Endothelial cell of umbilical vein (primary cell): ENCODE data around the gene HSPB6. TPM values are rescaled to one million over a fixed set of nuclear protein-coding genes. Genes with fewer than 3 reads are reported as not detected.

ENCODE experiments used
- BruUV-seq: library from RNA; stranded (reverse); fragments of 400-500 nt; replicated peaks from 2 replicates; lab custom pipeline; 2021; lab: Mats Ljungman, UMichigan
- CTCF ChIA-PET: fragments of 300-600, 350-600 bp; sonication (Branson Sonifier 250); formaldehyde crosslinking; loops from one replicate; lab custom pipeline; 2021; ENCODE audit warnings: antibody characterized with exemption, inconsistent platforms; lab: Charles Lee
- POLR2A ChIA-PET: fragments of 300-600, 350-600 bp; sonication (Branson Sonifier 250); formaldehyde crosslinking; loops from one replicate; lab custom pipeline; 2021; ENCODE audit warnings: antibody characterized with exemption, inconsistent platforms; lab: Charles Lee
- DNase-seq: peaks from one replicate; pipeline ENCODE4 v3.0.0-alpha.2; 2011; ENCODE audit warnings: low read depth, low spot score
- FAIRE-seq: peaks from 2 replicates; lab custom pipeline; 2011; peaks lifted over from hg19 to GRCh38; lab: Jason Lieb, UNC
- H2AFZ ChIP-seq: 2 replicates; pipeline ENCODE4 v1.6.0; 2012; ENCODE audit warnings: low read depth, low read length, control low read depth, inconsistent platforms
- H3K27ac ChIP-seq: 2 replicates; pipeline ENCODE4 v1.5.1; 2011; ENCODE audit warnings: low read depth, mild to moderate bottlenecking, control low read depth, low read length, moderate library complexity; ENCODE audit not compliant: insufficient read depth
- H3K27me3 ChIP-seq, 2 experiments: 2 replicates each; pipeline versions ENCODE4 v1.6.0 to v1.6.1; 2011; ENCODE audit warnings: low read length in 2 of 2, mixed read lengths in 1 of 2; ENCODE audit not compliant: control insufficient read depth in 2 of 2, insufficient read depth in 2 of 2
- H3K36me3 ChIP-seq, 2 experiments: 2 replicates in 1 of 2; 3 replicates in 1 of 2; pipeline ENCODE4 v1.5.1; 2011; ENCODE audit warnings: low read length in 2 of 2, mild to moderate bottlenecking in 1 of 2, moderate library complexity in 1 of 2; ENCODE audit not compliant: control insufficient read depth in 2 of 2, insufficient read depth in 2 of 2; ENCODE audit errors: extremely low read depth in 1 of 2
- H3K4me1 ChIP-seq: 3 replicates; pipeline ENCODE4 v1.5.1; 2011; ENCODE audit warnings: mild to moderate bottlenecking, low read length; ENCODE audit not compliant: control insufficient read depth, insufficient read depth; ENCODE audit errors: extremely low read depth
- H3K4me2 ChIP-seq: 2 replicates; pipeline ENCODE4 v1.6.1; 2011; ENCODE audit warnings: low read length, control low read depth, mixed read lengths; ENCODE audit not compliant: insufficient read depth
- H3K4me3 ChIP-seq, 3 experiments: fragments of 200-600 bp in 1 of 3; sonication (generic), shearing (Covaris generic) in 1 of 3; replicated peaks in 1 of 3; 2 replicates each; pipeline ENCODE4 v1.5.1; 2011 to 2016; ENCODE audit warnings: control low read depth in 3 of 3, low read length in 3 of 3, mild to moderate bottlenecking in 2 of 3, inconsistent platforms in 1 of 3, low read depth in 1 of 3, moderate library complexity in 1 of 3; ENCODE audit not compliant: insufficient read depth in 1 of 3
- H3K79me2 ChIP-seq: 2 replicates; pipeline ENCODE4 v1.6.0; 2012; ENCODE audit warnings: low read length, inconsistent platforms; ENCODE audit not compliant: control insufficient read depth, insufficient read depth
- H3K9ac ChIP-seq: replicated peaks from 2 replicates; pipeline ENCODE3; 2011; ENCODE audit warnings: low read length, control low read depth; ENCODE audit not compliant: insufficient read depth; ENCODE audit errors: extremely low read depth
- H3K9me1 ChIP-seq: replicated peaks from 3 replicates; pipeline ENCODE4 v1.6.0; 2011; ENCODE audit warnings: mild to moderate bottlenecking, low read length; ENCODE audit not compliant: control insufficient read depth, insufficient read depth; ENCODE audit errors: extremely low read depth
- H3K9me3 ChIP-seq: replicated peaks from 2 replicates; pipeline ENCODE4 v1.5.1; 2012; ENCODE audit warnings: low read length, inconsistent platforms; ENCODE audit not compliant: control insufficient read depth, insufficient read depth
- H4K20me1 ChIP-seq: replicated peaks from 2 replicates; pipeline ENCODE3; 2011; ENCODE audit warnings: mild to moderate bottlenecking, low read length; ENCODE audit not compliant: control insufficient read depth, insufficient read depth; ENCODE audit errors: extremely low read depth
- CTCF ChIP-seq, 2 donors: IDR thresholded peaks; 1 replicate in 1 of 2; 2 replicates in 1 of 2; pipeline ENCODE4 v1.5.1; 2011; ENCODE audit warnings: low read length in 2 of 2, mild to moderate bottlenecking in 2 of 2, moderate library complexity in 2 of 2, control low read depth in 1 of 2, inconsistent platforms in 1 of 2, low read depth in 1 of 2; ENCODE audit not compliant: insufficient read depth in 1 of 2; ENCODE audit errors: extremely low read depth in 1 of 2
- EZH2 ChIP-seq: IDR thresholded peaks from 2 replicates; pipeline ENCODE4 v1.6.1; 2012; ENCODE audit warnings: borderline replicate concordance, low read depth, mild to moderate bottlenecking, moderate library complexity, low read length, inconsistent platforms; ENCODE audit not compliant: severe bottlenecking
- FOS ChIP-seq: IDR thresholded peaks from 2 replicates; pipeline ENCODE4 v1.6.1; 2011; ENCODE audit warnings: mild to moderate bottlenecking, low read length, moderate library complexity, borderline replicate concordance; ENCODE audit not compliant: insufficient read depth
- GATA2 ChIP-seq: IDR thresholded peaks from 2 replicates; pipeline ENCODE4 v1.7.0; 2011; ENCODE audit warnings: low read depth, mild to moderate bottlenecking, moderate library complexity, mixed read lengths, low read length; ENCODE audit not compliant: insufficient read length, insufficient read depth
- JUN ChIP-seq: IDR thresholded peaks from 2 replicates; pipeline ENCODE4 v1.6.1; 2011; ENCODE audit warnings: borderline replicate concordance, low read depth; ENCODE audit not compliant: insufficient read length, insufficient read depth
- MAX ChIP-seq: IDR thresholded peaks from 2 replicates; pipeline ENCODE4 v1.6.1; 2011; ENCODE audit not compliant: insufficient read depth, insufficient read length
- MYC ChIP-seq: IDR thresholded peaks from one replicate; pipeline ENCODE4 v1.6.1; 2011; ENCODE audit warnings: mild to moderate bottlenecking, low read depth, low read length
- POLR2A ChIP-seq: IDR thresholded peaks from 2 replicates; pipeline ENCODE4 v1.6.1; 2012; ENCODE audit warnings: low read depth, mild to moderate bottlenecking, control low read depth, low read length
- POLR2AphosphoS5 ChIP-seq: IDR thresholded peaks from 2 replicates; pipeline ENCODE4 v1.6.1; 2012; ENCODE audit warnings: low read depth, mild to moderate bottlenecking, control low read depth, low read length, moderate library complexity; ENCODE audit not compliant: insufficient read depth
- dilution Hi-C: fragments of 300-500 bp; cut with MboI; formaldehyde crosslinking; loops from one replicate; pipeline ENCODE4 v1.15.0; 2019; ENCODE audit warnings: low sequenced_read_pairs; ENCODE audit not compliant: extremely low pct_ligation_motif_present
- intact Hi-C: fragments of 100-400 bp; cut with micrococcal nuclease; formaldehyde crosslinking; loops from one replicate; pipeline ENCODE4 v1.10.0; 2022
- polyA plus RNA-seq, 4 experiments: library from polyadenylated mRNA; depleted of rRNA in 3 of 4; stranded (reverse) in 3 of 4; unstranded in 1 of 4; fragments of >200 nt; gene quantifications; 2 replicates each; pipeline versions ENCODE4 v1.2.1 to v1.2.3, GENCODE V29; 2011 to 2012; ENCODE audit warnings: missing spikeins in 1 of 4
- total RNA-seq: library from RNA; stranded (reverse); gene quantifications from 2 replicates; pipeline ENCODE4 v1.2.3, GENCODE V29; 2021

Gene HSPB6
- total and polyA plus RNA-seq, 2 donors (not counting 3 experiments of a cell fraction or from before 2014, with no cell fraction given), result 3.4 to 6.2 TPM

- no peaks in the 10 kb centered on the region for H3K9me3 ChIP-seq
- FAIRE-seq (no peak), DNase-seq (no peak)
- H2AFZ ChIP-seq, result no peak overlapping the region
- H4K20me1 ChIP-seq, result no peaks in the 10 kb centered on the region
- H3K4me2 ChIP-seq, result no peak overlapping the region
- BruUV-seq, result no TSS peak
- H3K9ac ChIP-seq, result no peak overlapping the region
- dilution Hi-C loops, result no loop called here
- intact Hi-C loops, result no loop called here
- H3K36me3 ChIP-seq, result no peaks in the 10 kb centered on the region
- TF ChIP-seq EZH2 (no peak), GATA2 (no peak), FOS (no peak), JUN (no peak), MAX (no peak), POLR2AphosphoS5 (no peak), POLR2A (no peak), MYC (no peak), CTCF (IDR thresholded peaks at IDR 0.05; ENCODE audit: extremely low read depth in 1 of 2, insufficient read depth in 1 of 2, low read depth in 1 of 2, low read length in 2 of 2) (no peak)
- no peak overlapping the region for H3K4me3 ChIP-seq
- no peaks in the 10 kb centered on the region for H3K27me3 ChIP-seq
- H3K4me1 ChIP-seq, result no peaks in the 10 kb centered on the region
- ChIA-PET POLR2A (no interaction called here), CTCF (no interaction called here)
- H3K79me2 ChIP-seq, result no peaks in the 10 kb centered on the region
- H3K27ac ChIP-seq, result no peak overlapping the region
- H3K9me1 ChIP-seq, result no peaks in the 10 kb centered on the region
Measured at GRCh38 chr19:35708391-35708790, 48.4 kb downstream of the HSPB6 start.

Other genes with a start within 250 kb of the HSPB6 start
- gene DMKN, start 243.4 kb downstream of the HSPB6 start, total RNA-seq, result not detected in 2 replicates
- not detected in 2 replicates for gene DMKN, start 243.4 kb downstream of the HSPB6 start, polyA plus RNA-seq
- not detected in 2 replicates for gene SBSN, start 228.7 kb downstream of the HSPB6 start, total RNA-seq
- gene SBSN, start 228.7 kb downstream of the HSPB6 start, polyA plus RNA-seq, result not detected in 2 replicates
- gene GAPDHS, start 223.6 kb downstream of the HSPB6 start, total RNA-seq, result not detected in 2 replicates
- not detected in 2 replicates for gene GAPDHS, start 223.6 kb downstream of the HSPB6 start, polyA plus RNA-seq
- 75.8 and 76.1 TPM in 2 replicates for gene TMEM147, start 211.4 kb downstream of the HSPB6 start, total RNA-seq
- gene TMEM147, start 211.4 kb downstream of the HSPB6 start, polyA plus RNA-seq, result 214 and 246 TPM in 2 replicates
- gene ATP4A, start 193.4 kb downstream of the HSPB6 start, total RNA-seq, result not detected in 2 replicates
- not detected in 2 replicates for gene ATP4A, start 193.4 kb downstream of the HSPB6 start, polyA plus RNA-seq
- gene PMIS2, start 170.9 kb downstream of the HSPB6 start, total RNA-seq, result not detected in 2 replicates
- not detected in 2 replicates for gene PMIS2, start 170.9 kb downstream of the HSPB6 start, polyA plus RNA-seq
- gene HAUS5, start 144.3 kb downstream of the HSPB6 start, total RNA-seq, result 17.5 and 19.0 TPM in 2 replicates
- 8.9 and 9.2 TPM in 2 replicates for gene HAUS5, start 144.3 kb downstream of the HSPB6 start, polyA plus RNA-seq
- gene RBM42, start 128.0 kb downstream of the HSPB6 start, total RNA-seq, result 97.3 and 99.2 TPM in 2 replicates
- 78.3 and 81.4 TPM in 2 replicates for gene RBM42, start 128.0 kb downstream of the HSPB6 start, polyA plus RNA-seq
- 0.95 and 1.5 TPM in 2 replicates for gene ETV2, start 115.3 kb downstream of the HSPB6 start, total RNA-seq
- gene ETV2, start 115.3 kb downstream of the HSPB6 start, polyA plus RNA-seq, result 1.0 and 2.1 TPM in 2 replicates
- 300 and 327 TPM in 2 replicates for gene COX6B1, start 108.7 kb downstream of the HSPB6 start, total RNA-seq
- gene COX6B1, start 108.7 kb downstream of the HSPB6 start, polyA plus RNA-seq, result 692 and 759 TPM in 2 replicates
- not detected in 2 replicates for gene UPK1A, start 90.5 kb downstream of the HSPB6 start, total RNA-seq
- 0.13 TPM in 1 of 2 replicates, not detected in the other for gene UPK1A, start 90.5 kb downstream of the HSPB6 start, polyA plus RNA-seq
- not detected in 2 replicates for gene ZBTB32, start 52.5 kb downstream of the HSPB6 start, total RNA-seq
- not detected in 2 replicates for gene ZBTB32, start 52.5 kb downstream of the HSPB6 start, polyA plus RNA-seq
- gene KMT2B, start 39.0 kb downstream of the HSPB6 start, total RNA-seq, result 37.2 and 40.0 TPM in 2 replicates
- 28.4 and 30.1 TPM in 2 replicates for gene KMT2B, start 39.0 kb downstream of the HSPB6 start, polyA plus RNA-seq
- gene IGFLR1, start 14.6 kb downstream of the HSPB6 start, total RNA-seq, result 2.6 and 3.4 TPM in 2 replicates
- 7.6 and 11.8 TPM in 2 replicates for gene IGFLR1, start 14.6 kb downstream of the HSPB6 start, polyA plus RNA-seq
- gene U2AF1L4, start 11.6 kb downstream of the HSPB6 start, total RNA-seq, result 5.6 and 10.5 TPM in 2 replicates
- 13.5 and 15.0 TPM in 2 replicates for gene U2AF1L4, start 11.6 kb downstream of the HSPB6 start, polyA plus RNA-seq
- gene PSENEN, start 11.4 kb downstream of the HSPB6 start, total RNA-seq, result 65.6 and 70.1 TPM in 2 replicates
- 60.0 and 86.8 TPM in 2 replicates for gene PSENEN, start 11.4 kb downstream of the HSPB6 start, polyA plus RNA-seq
- 11.3 and 15.5 TPM in 2 replicates for gene LIN37, start 8.5 kb downstream of the HSPB6 start, total RNA-seq
- 21.4 and 21.9 TPM in 2 replicates for gene LIN37, start 8.5 kb downstream of the HSPB6 start, polyA plus RNA-seq
- 28.3 and 32.1 TPM in 2 replicates for gene PROSER3, start 1.1 kb upstream of the HSPB6 start, total RNA-seq
- 18.3 and 19.5 TPM in 2 replicates for gene PROSER3, start 1.1 kb upstream of the HSPB6 start, polyA plus RNA-seq
- 18.4 and 32.8 TPM in 2 replicates for gene ARHGAP33, start 18.5 kb upstream of the HSPB6 start, total RNA-seq
- 11.0 and 11.7 TPM in 2 replicates for gene ARHGAP33, start 18.5 kb upstream of the HSPB6 start, polyA plus RNA-seq
- not detected in 2 replicates for gene PRODH2, start 55.8 kb upstream of the HSPB6 start, total RNA-seq
- gene PRODH2, start 55.8 kb upstream of the HSPB6 start, polyA plus RNA-seq, result not detected in 2 replicates
- not detected in 2 replicates for gene NPHS1, start 95.5 kb upstream of the HSPB6 start, total RNA-seq
- not detected in 2 replicates for gene NPHS1, start 95.5 kb upstream of the HSPB6 start, polyA plus RNA-seq
- gene KIRREL2, start 99.9 kb upstream of the HSPB6 start, total RNA-seq, result not detected in 2 replicates
- gene KIRREL2, start 99.9 kb upstream of the HSPB6 start, polyA plus RNA-seq, result not detected in 2 replicates
- 6.2 and 9.0 TPM in 2 replicates for gene APLP1, start 111.5 kb upstream of the HSPB6 start, total RNA-seq
- 13.0 and 15.1 TPM in 2 replicates for gene APLP1, start 111.5 kb upstream of the HSPB6 start, polyA plus RNA-seq
- gene NFKBID, start 143.5 kb upstream of the HSPB6 start, total RNA-seq, result 7.6 and 8.7 TPM in 2 replicates
- 5.5 and 6.7 TPM in 2 replicates for gene NFKBID, start 143.5 kb upstream of the HSPB6 start, polyA plus RNA-seq
- gene HCST, start 145.5 kb upstream of the HSPB6 start, total RNA-seq, result not detected in 2 replicates
- gene HCST, start 145.5 kb upstream of the HSPB6 start, polyA plus RNA-seq, result not detected in 2 replicates
- not detected in 2 replicates for gene TYROBP, start 151.3 kb upstream of the HSPB6 start, total RNA-seq
- not detected in 2 replicates for gene TYROBP, start 151.3 kb upstream of the HSPB6 start, polyA plus RNA-seq
- gene LRFN3, start 179.3 kb upstream of the HSPB6 start, total RNA-seq, result 15.9 and 17.3 TPM in 2 replicates
- gene LRFN3, start 179.3 kb upstream of the HSPB6 start, polyA plus RNA-seq, result 4.1 and 5.8 TPM in 2 replicates
- 8.4 and 10.3 TPM in 2 replicates for gene SDHAF1, start 238.2 kb upstream of the HSPB6 start, total RNA-seq
- 16.2 and 16.5 TPM in 2 replicates for gene SDHAF1, start 238.2 kb upstream of the HSPB6 start, polyA plus RNA-seq